LNCAP (cell line): Measurements from ENCODE around the gene RNU1-2.

ENCODE experiments used
- TF ChIP-seq, protein P1 (sequence below): fragments of 450-650 bp; IDR thresholded peaks from 2 replicates; pipeline ENCODE4 v1.5.1; 2017; ENCODE audit warnings: mild to moderate bottlenecking

The RNU1-2 gene

DNA sequence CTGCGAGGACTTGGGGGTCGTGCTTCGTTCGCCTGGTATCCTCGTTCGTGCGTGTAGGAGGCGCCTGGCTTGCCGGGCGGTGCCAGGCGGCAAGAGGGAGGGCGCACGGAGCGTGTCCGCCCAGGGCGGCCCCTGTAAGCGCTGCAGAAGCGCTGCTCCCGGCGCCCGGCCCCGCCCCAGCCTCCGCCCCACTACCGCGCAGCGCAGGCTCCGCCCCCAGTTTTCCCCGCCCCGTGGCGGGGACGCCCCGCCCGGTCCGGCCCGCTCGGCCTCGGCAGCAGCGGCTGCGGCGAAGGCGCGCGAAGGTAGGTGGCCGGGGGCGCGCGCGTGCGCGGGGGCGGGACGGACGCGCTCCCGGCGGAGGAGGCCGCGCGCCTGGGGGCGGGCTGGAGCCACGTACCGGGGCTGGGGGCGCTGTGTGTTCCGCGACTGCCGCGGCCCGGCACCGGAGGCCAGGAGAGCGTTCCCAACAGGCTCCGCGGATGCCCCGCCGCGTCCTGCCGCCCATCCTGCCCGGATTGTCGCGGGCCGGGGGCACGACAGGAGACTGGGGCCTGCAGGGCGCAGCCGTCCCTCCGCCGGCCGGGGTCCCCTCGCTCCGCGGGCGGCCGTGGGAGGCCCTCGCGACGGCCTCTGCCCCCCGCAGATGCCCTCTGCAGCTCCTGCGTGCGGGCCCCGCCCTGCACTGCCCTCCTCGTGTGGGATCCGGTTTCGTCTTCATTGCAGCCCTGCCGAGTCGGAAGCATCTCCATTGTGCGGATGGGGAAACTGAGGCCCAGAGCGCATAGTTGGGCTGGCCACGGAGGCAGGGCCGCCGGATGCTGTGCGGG, 18.3 kb downstream of the RNU1-2 start:
- TF ChIP-seq, protein P1, sequence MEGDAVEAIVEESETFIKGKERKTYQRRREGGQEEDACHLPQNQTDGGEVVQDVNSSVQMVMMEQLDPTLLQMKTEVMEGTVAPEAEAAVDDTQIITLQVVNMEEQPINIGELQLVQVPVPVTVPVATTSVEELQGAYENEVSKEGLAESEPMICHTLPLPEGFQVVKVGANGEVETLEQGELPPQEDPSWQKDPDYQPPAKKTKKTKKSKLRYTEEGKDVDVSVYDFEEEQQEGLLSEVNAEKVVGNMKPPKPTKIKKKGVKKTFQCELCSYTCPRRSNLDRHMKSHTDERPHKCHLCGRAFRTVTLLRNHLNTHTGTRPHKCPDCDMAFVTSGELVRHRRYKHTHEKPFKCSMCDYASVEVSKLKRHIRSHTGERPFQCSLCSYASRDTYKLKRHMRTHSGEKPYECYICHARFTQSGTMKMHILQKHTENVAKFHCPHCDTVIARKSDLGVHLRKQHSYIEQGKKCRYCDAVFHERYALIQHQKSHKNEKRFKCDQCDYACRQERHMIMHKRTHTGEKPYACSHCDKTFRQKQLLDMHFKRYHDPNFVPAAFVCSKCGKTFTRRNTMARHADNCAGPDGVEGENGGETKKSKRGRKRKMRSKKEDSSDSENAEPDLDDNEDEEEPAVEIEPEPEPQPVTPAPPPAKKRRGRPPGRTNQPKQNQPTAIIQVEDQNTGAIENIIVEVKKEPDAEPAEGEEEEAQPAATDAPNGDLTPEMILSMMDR = no peak; the same call in 1 of the 2 replicates

DNA sequence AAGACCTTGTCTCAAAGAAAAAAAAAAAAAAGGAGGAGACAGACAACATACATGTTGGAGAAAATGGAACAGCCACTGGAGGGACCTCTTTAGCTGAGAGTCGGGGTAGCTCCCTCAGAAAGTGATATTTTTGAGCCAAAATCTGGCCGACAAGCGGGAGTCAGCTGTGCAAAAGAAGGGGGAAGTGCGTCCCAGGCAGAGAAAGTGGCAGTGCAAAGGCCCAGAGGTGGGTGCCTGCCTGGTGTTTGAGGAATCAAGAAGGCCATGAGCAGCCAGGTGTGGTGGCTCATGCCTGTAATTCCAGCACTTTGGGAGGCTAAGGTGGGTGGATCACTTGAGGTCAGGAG, 19.8 kb downstream of the RNU1-2 start:
- TF ChIP-seq, protein P1 = no peak

DNA sequence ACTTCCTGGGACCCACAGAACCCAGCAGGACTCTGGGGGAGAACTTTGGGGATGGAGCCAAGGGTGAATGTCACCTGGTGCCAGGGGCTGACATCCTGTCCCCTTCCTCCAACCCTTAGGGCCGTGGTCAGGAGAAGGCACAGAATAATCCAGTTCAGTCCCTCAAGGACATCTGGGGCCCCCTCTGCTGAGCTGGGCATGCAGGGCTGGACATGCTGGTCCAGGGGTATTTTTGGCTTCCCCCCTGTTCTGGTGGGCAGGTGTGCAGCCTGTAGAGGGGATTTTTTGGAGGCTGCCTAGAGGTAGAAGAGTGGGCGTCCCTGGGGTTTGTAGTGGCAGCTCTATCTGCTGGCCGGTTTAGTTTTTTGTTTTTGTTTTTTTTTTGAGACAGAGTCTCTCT, 22.6 kb downstream of the RNU1-2 start:
- TF ChIP-seq, protein P1 = no peak

GRCh38 chr1:16920951-16921350, 25.2 kb downstream of the RNU1-2 start:
- TF ChIP-seq, protein P1 = no peak

GRCh38 chr1:16921391-16922185, 25.8 kb downstream of the RNU1-2 start, which contains the start of gene CROCC:
Gene CROCC (plus strand): TSS chr1:16921931. CDS start chr1:16922019, 88 bp downstream.
- TF ChIP-seq, protein P1 = no peak

- TF ChIP-seq, protein P1 = no peak
Measured at GRCh38 chr1:16922466-16922865, 26.7 kb downstream of the RNU1-2 start.

- TF ChIP-seq, protein P1 = no peak
Measured at GRCh38 chr1:16922885-16923431, 27.2 kb downstream of the RNU1-2 start.
